ENCODE results near the gene ZBED4. TPM values are rescaled to one million over a fixed set of nuclear protein-coding genes. Genes with fewer than 3 reads are reported as not detected.

The ZBED4 gene
- total and polyA plus RNA-seq, 2 donors (not counting 1 experiment from before 2014, with no cell fraction given) = 3.5 to 6.3 TPM

GRCh38 chr22:49927483-49928184 lies 74.0 kb downstream of the ZBED4 start:
- H2AFZ ChIP-seq (ENCODE audit: low read length) = no peak overlapping the region
- no peak overlapping the region for H3K4me3 ChIP-seq (replicated peaks in 1 of 4; ENCODE audit: control extremely low read depth in 1 of 4, insufficient read depth in 1 of 4, low read depth in 3 of 4, low read length in 4 of 4)
- H4K20me1 ChIP-seq (ENCODE audit: control insufficient read depth, extremely low read depth, insufficient read depth, low read length) = no peaks in the 10 kb centered on the region
- H3K27ac ChIP-seq (ENCODE audit: insufficient read depth, low read length) = no peak overlapping the region
- H3K9me3 ChIP-seq (ENCODE audit: control insufficient read depth, insufficient read depth, low read depth, low read length) = no peaks in the 10 kb centered on the region
- no peak overlapping the region for H3K9ac ChIP-seq (ENCODE audit: insufficient read depth, low read length)
- DNase-seq (ENCODE audit: low read depth in 2 of 2) = no peak
- H3K4me2 ChIP-seq (ENCODE audit: extremely low read depth, insufficient read depth, low read length) = no peak overlapping the region
- H3K36me3 ChIP-seq (ENCODE audit: control insufficient read depth, insufficient read depth, low read length) = peaks cover 5% of the 10 kb centered on the region
- TF ChIP-seq, protein P1, sequence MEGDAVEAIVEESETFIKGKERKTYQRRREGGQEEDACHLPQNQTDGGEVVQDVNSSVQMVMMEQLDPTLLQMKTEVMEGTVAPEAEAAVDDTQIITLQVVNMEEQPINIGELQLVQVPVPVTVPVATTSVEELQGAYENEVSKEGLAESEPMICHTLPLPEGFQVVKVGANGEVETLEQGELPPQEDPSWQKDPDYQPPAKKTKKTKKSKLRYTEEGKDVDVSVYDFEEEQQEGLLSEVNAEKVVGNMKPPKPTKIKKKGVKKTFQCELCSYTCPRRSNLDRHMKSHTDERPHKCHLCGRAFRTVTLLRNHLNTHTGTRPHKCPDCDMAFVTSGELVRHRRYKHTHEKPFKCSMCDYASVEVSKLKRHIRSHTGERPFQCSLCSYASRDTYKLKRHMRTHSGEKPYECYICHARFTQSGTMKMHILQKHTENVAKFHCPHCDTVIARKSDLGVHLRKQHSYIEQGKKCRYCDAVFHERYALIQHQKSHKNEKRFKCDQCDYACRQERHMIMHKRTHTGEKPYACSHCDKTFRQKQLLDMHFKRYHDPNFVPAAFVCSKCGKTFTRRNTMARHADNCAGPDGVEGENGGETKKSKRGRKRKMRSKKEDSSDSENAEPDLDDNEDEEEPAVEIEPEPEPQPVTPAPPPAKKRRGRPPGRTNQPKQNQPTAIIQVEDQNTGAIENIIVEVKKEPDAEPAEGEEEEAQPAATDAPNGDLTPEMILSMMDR (conservative IDR thresholded peaks at IDR 0.05 in 1 of 2, IDR thresholded peaks at IDR 0.05 in 1 of 2; ENCODE audit: low read depth in 1 of 2, low read length in 2 of 2) = no peak
- TF ChIP-seq EZH2 (IDR thresholded peaks at IDR 0.05; ENCODE audit: low read length, missing control alignments) = no peak
- no peaks in the 10 kb centered on the region for H3K27me3 ChIP-seq (ENCODE audit: control insufficient read depth, insufficient read depth, low read length)
- no peaks in the 10 kb centered on the region for H3K4me1 ChIP-seq (ENCODE audit: control insufficient read depth, extremely low read depth, insufficient read depth, low read length)
- no peaks in the 10 kb centered on the region for H3K79me2 ChIP-seq (ENCODE audit: control insufficient read depth, insufficient read depth, low read length)

DNA sequence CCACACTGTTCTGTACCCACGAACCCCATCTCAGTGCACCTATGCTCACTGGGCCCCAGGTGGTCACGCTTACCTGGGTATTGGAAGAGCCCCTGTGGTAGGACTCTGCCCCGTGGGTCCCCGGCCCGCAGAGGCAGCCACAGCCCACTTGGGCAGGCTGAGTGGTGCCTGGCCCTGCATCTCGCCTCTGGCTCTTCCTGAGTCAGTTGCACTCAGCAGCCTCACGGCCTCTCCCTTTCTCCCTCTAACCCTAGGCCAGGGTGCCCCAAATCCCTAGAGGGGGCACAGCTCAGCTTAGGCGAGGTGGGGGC lies 74.5 kb downstream of the ZBED4 start:
- no peaks in the 10 kb centered on the region for H3K4me1 ChIP-seq (ENCODE audit: control insufficient read depth, extremely low read depth, insufficient read depth, low read length)
- H3K36me3 ChIP-seq (ENCODE audit: control insufficient read depth, insufficient read depth, low read length) = peaks cover 5% of the 10 kb centered on the region
- no peak overlapping the region for H3K9ac ChIP-seq (ENCODE audit: insufficient read depth, low read length)
- H3K27ac ChIP-seq (ENCODE audit: insufficient read depth, low read length) = no peak overlapping the region
- no peaks in the 10 kb centered on the region for H4K20me1 ChIP-seq (ENCODE audit: control insufficient read depth, extremely low read depth, insufficient read depth, low read length)
- no peaks in the 10 kb centered on the region for H3K79me2 ChIP-seq (ENCODE audit: control insufficient read depth, insufficient read depth, low read length)
- DNase-seq (ENCODE audit: low read depth in 2 of 2) = no peak
- H3K4me2 ChIP-seq (ENCODE audit: extremely low read depth, insufficient read depth, low read length) = no peak overlapping the region
- H2AFZ ChIP-seq (ENCODE audit: low read length) = no peak overlapping the region
- H3K4me3 ChIP-seq (replicated peaks in 1 of 4; ENCODE audit: control extremely low read depth in 1 of 4, insufficient read depth in 1 of 4, low read depth in 3 of 4, low read length in 4 of 4) = no peak overlapping the region
- no peaks in the 10 kb centered on the region for H3K9me3 ChIP-seq (ENCODE audit: control insufficient read depth, insufficient read depth, low read depth, low read length)
- TF ChIP-seq EZH2 (IDR thresholded peaks at IDR 0.05; ENCODE audit: low read length, missing control alignments) = no peak
- no peaks in the 10 kb centered on the region for H3K27me3 ChIP-seq (ENCODE audit: control insufficient read depth, insufficient read depth, low read length)

DNA sequence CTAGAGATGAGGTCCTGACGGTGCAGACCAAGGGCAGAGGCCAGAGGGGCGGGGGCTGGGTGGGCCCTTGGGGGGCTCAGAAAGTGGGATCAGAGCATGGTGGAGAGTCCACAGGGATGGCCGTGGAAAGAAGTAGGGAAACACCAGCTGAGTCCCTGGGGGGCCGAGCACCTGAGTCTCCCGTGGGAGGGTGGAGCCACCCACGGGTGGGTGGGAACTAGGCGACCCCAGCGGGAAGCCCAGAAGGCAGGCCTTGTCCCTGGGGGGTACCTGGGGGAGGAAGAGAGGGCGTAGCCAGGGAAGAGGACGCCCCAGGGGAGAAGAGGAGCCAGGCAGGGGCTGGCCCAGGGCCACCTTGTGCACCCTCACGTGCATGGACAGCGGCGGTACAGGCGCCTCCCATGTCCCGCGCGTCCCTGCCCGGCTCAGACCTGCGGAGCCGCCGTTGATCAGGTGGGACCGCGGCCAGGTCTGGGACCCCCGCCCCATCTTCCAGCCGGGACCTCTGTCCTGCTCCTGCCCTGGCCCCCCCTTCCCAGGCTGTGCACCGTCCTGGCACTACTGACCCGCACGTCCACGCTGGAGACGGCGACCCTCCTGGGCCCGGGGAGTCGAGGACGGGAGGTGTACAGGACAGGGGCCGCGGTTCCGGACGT lies 75.0 kb downstream of the ZBED4 start:
- no peak for DNase-seq (ENCODE audit: low read depth in 2 of 2)
- Histone ChIP-seq H4K20me1 (ENCODE audit: control insufficient read depth, extremely low read depth, insufficient read depth, low read length) (no peaks in the 10 kb centered on the region), H3K9ac (ENCODE audit: insufficient read depth, low read length) (no peak overlapping the region), H3K36me3 (ENCODE audit: control insufficient read depth, insufficient read depth, low read length) (peaks cover 5% of the 10 kb centered on the region), H3K4me1 (ENCODE audit: control insufficient read depth, extremely low read depth, insufficient read depth, low read length) (no peaks in the 10 kb centered on the region), H3K4me2 (ENCODE audit: extremely low read depth, insufficient read depth, low read length) (no peak overlapping the region), H3K27ac (ENCODE audit: insufficient read depth, low read length) (no peak overlapping the region), H2AFZ (ENCODE audit: low read length) (no peak overlapping the region), H3K27me3 (ENCODE audit: control insufficient read depth, insufficient read depth, low read length) (no peaks in the 10 kb centered on the region), H3K4me3 (replicated peaks in 1 of 4; ENCODE audit: control extremely low read depth in 1 of 4, insufficient read depth in 1 of 4, low read depth in 3 of 4, low read length in 4 of 4) (no peak overlapping the region), H3K79me2 (ENCODE audit: control insufficient read depth, insufficient read depth, low read length) (no peaks in the 10 kb centered on the region), H3K9me3 (ENCODE audit: control insufficient read depth, insufficient read depth, low read depth, low read length) (no peaks in the 10 kb centered on the region)
- no peak for TF ChIP-seq EZH2 (IDR thresholded peaks at IDR 0.05; ENCODE audit: low read length, missing control alignments)
- TF ChIP-seq, protein P1 (conservative IDR thresholded peaks at IDR 0.05 in 1 of 2, IDR thresholded peaks at IDR 0.05 in 1 of 2; ENCODE audit: low read depth in 1 of 2, low read length in 2 of 2) = no peak

All from fibroblast of lung (primary cell).